WTC11 (cell line): ENCODE measurements around the gene TTLL3.

Experiments
- ATF3 ChIP-seq: sonication (generic); formaldehyde crosslinking; conservative IDR thresholded peaks from 2 replicates; pipeline ENCODE4 v1.8.1; 2022; ENCODE audit warnings: mild to moderate bottlenecking, missing genetic modification reagents
- ATF6 ChIP-seq: sonication (generic); formaldehyde crosslinking; IDR thresholded peaks from 2 replicates; pipeline ENCODE4 v1.8.1; 2023; ENCODE audit warnings: mild to moderate bottlenecking, missing genetic modification reagents
- CREB1 ChIP-seq: sonication (generic); formaldehyde crosslinking; IDR thresholded peaks from 2 replicates; pipeline ENCODE4 v1.8.0; 2023; ENCODE audit warnings: mild to moderate bottlenecking, missing genetic modification reagents
- CTCF ChIP-seq: fragments of 200-600 bp; IDR thresholded peaks from 2 replicates; pipeline ENCODE4 v1.8.0; 2022; ENCODE audit warnings: antibody characterized with exemption
- E2F4 ChIP-seq: sonication (generic); formaldehyde crosslinking; IDR thresholded peaks from 2 replicates; pipeline ENCODE4 v1.8.1; 2022; ENCODE audit warnings: low read depth, mild to moderate bottlenecking, moderate library complexity, missing genetic modification reagents, borderline replicate concordance
- FOXP1 ChIP-seq: sonication (generic); formaldehyde crosslinking; IDR thresholded peaks from 2 replicates; pipeline ENCODE4 v1.8.0; 2022; ENCODE audit warnings: missing genetic modification reagents, mild to moderate bottlenecking, moderate library complexity, borderline replicate concordance
- JUN ChIP-seq: sonication (generic); formaldehyde crosslinking; IDR thresholded peaks from 2 replicates; pipeline ENCODE4 v1.8.0; 2023; ENCODE audit warnings: mild to moderate bottlenecking, missing genetic modification reagents
- MAX ChIP-seq: sonication (generic); formaldehyde crosslinking; IDR thresholded peaks from 2 replicates; pipeline ENCODE4 v1.8.0; 2022; ENCODE audit warnings: mild to moderate bottlenecking, missing genetic modification reagents
- SMAD3 ChIP-seq: sonication (generic); formaldehyde crosslinking; IDR thresholded peaks from 2 replicates; pipeline ENCODE4 v1.8.0; 2022; ENCODE audit warnings: missing genetic modification reagents, mild to moderate bottlenecking, borderline replicate concordance
- TEAD4 ChIP-seq: sonication (generic); formaldehyde crosslinking; IDR thresholded peaks from 2 replicates; pipeline ENCODE4 v1.8.0; 2022; ENCODE audit warnings: mild to moderate bottlenecking, missing genetic modification reagents
- USF2 ChIP-seq: sonication (generic); formaldehyde crosslinking; IDR thresholded peaks from 2 replicates; pipeline ENCODE4 v1.8.1; 2023; ENCODE audit warnings: mild to moderate bottlenecking, missing genetic modification reagents, moderate library complexity
- ZBTB43 ChIP-seq: sonication (generic); formaldehyde crosslinking; IDR thresholded peaks from 2 replicates; pipeline ENCODE4 v1.8.1; 2023; ENCODE audit warnings: mild to moderate bottlenecking, missing genetic modification reagents
- ZNF121 ChIP-seq: sonication (generic); formaldehyde crosslinking; IDR thresholded peaks from 2 replicates; pipeline ENCODE4 v1.8.0; 2023; ENCODE audit warnings: missing genetic modification reagents

GRCh38 chr3:9818666-9819335, 8.7 kb downstream of the TTLL3 start:
- TF ChIP-seq TEAD4 (CRISPR knock-in tag) = no peak
- no peak for TF ChIP-seq USF2
- no peak for TF ChIP-seq CTCF
- no peak for TF ChIP-seq MAX (CRISPR knock-in tag)
- no peak for TF ChIP-seq FOXP1 (CRISPR knock-in tag)
- no peak for TF ChIP-seq CREB1
- no peak for TF ChIP-seq ATF6 (CRISPR knock-in tag)
- no peak for TF ChIP-seq SMAD3
- TF ChIP-seq ATF3 (CRISPR knock-in tag) = no peak
- TF ChIP-seq ZNF121 (CRISPR knock-in tag) = no peak
- no peak for TF ChIP-seq E2F4 (CRISPR knock-in tag)
- no peak for TF ChIP-seq JUN (CRISPR knock-in tag)
- no peak for TF ChIP-seq ZBTB43 (CRISPR knock-in tag)
